Skin of body (tissue), 2 donors: ENCODE measurements around the gene GNB2. TPM values are rescaled to one million over a fixed set of nuclear protein-coding genes. Genes with fewer than 3 reads are reported as not detected.
"Not testable (repeated sequence)": the region's sequence is repeated elsewhere in the genome, so short reads cannot be mapped to it uniquely, and the experiment has no call there.

ENCODE experiments used
- DNase-seq: peaks from one replicate; lab custom pipeline; 2025; lab: John Stamatoyannopoulos, UW
- total RNA-seq: library from RNA; depleted of rRNA; stranded (reverse); fragments of >200 nt; gene quantifications from one replicate; pipeline ENCODE4 v1.2.3, GENCODE V29; 2014

The GNB2 gene
- total RNA-seq, 1 donor from 2014 or later, result 69.4 TPM

DNA sequence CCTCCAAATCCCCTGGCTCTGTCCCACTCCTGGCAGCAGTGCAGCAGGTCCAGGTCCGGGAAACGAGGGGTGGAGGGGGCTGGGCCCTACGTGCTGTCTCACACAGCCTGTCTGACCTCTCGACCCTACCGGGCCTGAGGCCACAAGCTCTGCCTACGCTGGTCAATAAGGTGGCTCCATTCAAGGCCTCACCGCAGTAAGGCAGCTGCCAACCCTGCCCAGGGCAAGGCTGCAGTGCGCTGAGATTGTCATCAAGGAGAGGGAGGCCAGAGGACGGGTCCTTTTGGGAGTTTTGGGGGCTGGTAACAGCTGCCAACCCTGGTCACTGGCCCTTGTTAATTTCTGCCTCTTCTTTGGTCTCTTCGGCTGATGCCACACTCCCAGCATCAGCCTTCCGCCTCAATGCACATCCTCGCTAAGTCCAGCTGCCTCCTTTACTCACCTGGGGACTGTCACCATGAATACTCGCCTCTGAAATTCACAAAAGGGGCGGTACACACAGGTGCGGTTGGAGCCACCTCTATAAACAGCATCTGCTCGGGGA is 50.3 kb downstream of the GNB2 start:
- no peak for DNase-seq

DNA sequence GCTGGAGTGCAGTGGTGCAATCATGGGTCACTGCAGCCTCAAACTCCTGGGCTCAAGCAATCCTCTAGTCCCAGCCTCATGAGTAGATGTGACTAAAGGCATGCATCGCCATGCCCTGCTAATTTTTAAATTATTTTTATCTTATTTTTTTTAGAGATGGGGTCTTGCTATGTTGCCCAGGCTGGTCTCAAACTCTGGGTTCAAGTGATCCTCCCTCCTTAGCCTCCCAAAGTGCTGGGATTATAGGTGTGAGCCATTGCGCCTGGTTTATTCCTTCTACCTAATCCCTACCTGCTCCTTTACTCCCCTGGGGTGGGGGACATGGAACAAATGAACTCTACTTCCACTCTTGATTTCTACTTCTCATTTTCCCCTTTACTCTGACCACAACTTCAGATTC is 50.8 kb downstream of the GNB2 start:
- not testable (repeated sequence) for DNase-seq

DNA sequence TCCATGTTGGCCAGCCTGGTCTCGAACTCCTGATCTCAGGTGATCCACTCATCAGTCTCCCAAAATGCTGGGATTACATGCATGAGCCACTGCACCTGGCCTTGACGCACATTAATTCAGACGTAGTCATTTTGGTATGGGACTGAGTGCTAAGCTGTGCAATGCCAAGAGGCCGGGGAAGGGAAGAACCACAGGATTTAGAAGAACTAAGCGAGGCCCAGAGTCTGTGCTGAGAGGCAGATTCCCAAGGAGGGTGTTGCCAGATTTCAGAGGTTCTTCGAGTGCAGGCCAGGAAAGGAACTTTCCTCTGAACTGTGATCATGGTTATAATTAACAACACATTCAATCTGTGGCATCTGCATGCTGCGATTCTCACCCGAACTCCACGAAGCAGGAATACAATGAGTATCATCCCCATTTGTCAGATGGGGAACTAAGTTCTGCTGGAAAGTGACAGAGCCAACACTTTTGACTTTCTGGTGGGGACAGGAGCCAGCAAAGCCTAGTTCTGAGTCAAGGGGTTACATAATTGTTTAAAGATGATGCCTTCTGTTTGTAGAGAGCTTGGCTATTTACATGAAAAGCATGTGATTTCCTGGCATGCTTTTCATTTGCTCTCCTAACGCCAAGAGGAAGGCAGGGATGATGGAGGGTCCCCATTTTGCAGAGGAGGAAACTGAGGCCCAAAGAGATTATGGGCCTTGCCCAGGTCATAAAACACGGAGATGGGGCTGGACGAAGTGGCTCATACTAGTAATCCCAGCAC is 53.6 kb downstream of the GNB2 start:
- DNase-seq, result peak; percentile 92

DNA sequence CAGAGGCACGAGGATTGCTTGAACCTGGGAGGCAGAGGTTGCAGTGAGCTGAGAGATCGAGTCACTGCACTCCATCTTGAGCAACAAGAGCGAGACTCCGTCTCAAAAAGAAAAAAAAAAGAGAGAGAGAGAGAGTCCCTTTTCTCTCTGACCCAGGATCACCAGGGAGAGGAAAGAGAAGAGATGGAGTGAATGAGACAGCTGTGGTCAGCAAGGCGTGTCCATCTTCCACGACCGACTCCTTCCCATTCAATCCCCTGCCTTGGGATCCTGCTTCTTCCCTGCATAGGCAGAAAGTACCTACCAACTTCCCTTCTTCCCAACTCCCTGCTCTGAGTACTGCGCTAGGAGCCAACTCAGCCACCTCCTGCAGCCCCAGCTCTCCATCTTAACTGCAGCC is 54.7 kb downstream of the GNB2 start:
- DNase-seq, result no peak

Other genes with a start within 250 kb of the GNB2 start
- gene ZCWPW1, start 245.0 kb upstream of the GNB2 start, total RNA-seq, result 4.7 TPM
- 16.2 TPM for gene MEPCE, start 243.9 kb upstream of the GNB2 start, total RNA-seq
- gene PPP1R35, start 237.2 kb upstream of the GNB2 start, total RNA-seq, result 8.1 TPM
- gene SPACDR, start 209.5 kb upstream of the GNB2 start, total RNA-seq, result 0.49 TPM
- 18.8 TPM for gene TSC22D4, start 194.5 kb upstream of the GNB2 start, total RNA-seq
- 1.7 TPM for gene NYAP1, start 189.8 kb upstream of the GNB2 start, total RNA-seq
- 5.2 TPM for gene AGFG2, start 134.5 kb upstream of the GNB2 start, total RNA-seq
- gene SAP25, start 99.8 kb upstream of the GNB2 start, total RNA-seq, result 0.39 TPM
- gene LRCH4, start 87.6 kb upstream of the GNB2 start, total RNA-seq, result 13.3 TPM
- gene FBXO24, start 87.4 kb upstream of the GNB2 start, total RNA-seq, result 0.20 TPM
- gene PCOLCE, start 71.4 kb upstream of the GNB2 start, total RNA-seq, result 102 TPM
- gene MOSPD3, start 61.2 kb upstream of the GNB2 start, total RNA-seq, result 5.8 TPM
- 1.4 TPM for gene TFR2, start 32.2 kb upstream of the GNB2 start, total RNA-seq
- gene ACTL6B, start 17.3 kb upstream of the GNB2 start, total RNA-seq, result not detected
- 17.9 TPM for gene GIGYF1, start 20.5 kb downstream of the GNB2 start, total RNA-seq
- gene POP7, start 32.4 kb downstream of the GNB2 start, total RNA-seq, result 23.9 TPM
- not detected for gene EPO, start 46.7 kb downstream of the GNB2 start, total RNA-seq
- not detected for gene ZAN, start 59.9 kb downstream of the GNB2 start, total RNA-seq
- gene EPHB4, start 153.8 kb downstream of the GNB2 start, total RNA-seq, result 54.6 TPM
- gene SLC12A9, start 179.0 kb downstream of the GNB2 start, total RNA-seq, result 12.2 TPM
- 36.5 TPM for gene TRIP6, start 193.6 kb downstream of the GNB2 start, total RNA-seq
- gene SRRT, start 201.4 kb downstream of the GNB2 start, total RNA-seq, result 42.6 TPM
- 1.2 TPM for gene UFSP1, start 216.0 kb downstream of the GNB2 start, total RNA-seq
- 9.8 TPM for gene ACHE, start 222.1 kb downstream of the GNB2 start, total RNA-seq